ENCODE measurements around the gene USP32.
"Not testable (repeated sequence)": the region's sequence is repeated elsewhere in the genome, so short reads cannot be mapped to it uniquely, and the experiment has no call there.

Gene USP32

DNA sequence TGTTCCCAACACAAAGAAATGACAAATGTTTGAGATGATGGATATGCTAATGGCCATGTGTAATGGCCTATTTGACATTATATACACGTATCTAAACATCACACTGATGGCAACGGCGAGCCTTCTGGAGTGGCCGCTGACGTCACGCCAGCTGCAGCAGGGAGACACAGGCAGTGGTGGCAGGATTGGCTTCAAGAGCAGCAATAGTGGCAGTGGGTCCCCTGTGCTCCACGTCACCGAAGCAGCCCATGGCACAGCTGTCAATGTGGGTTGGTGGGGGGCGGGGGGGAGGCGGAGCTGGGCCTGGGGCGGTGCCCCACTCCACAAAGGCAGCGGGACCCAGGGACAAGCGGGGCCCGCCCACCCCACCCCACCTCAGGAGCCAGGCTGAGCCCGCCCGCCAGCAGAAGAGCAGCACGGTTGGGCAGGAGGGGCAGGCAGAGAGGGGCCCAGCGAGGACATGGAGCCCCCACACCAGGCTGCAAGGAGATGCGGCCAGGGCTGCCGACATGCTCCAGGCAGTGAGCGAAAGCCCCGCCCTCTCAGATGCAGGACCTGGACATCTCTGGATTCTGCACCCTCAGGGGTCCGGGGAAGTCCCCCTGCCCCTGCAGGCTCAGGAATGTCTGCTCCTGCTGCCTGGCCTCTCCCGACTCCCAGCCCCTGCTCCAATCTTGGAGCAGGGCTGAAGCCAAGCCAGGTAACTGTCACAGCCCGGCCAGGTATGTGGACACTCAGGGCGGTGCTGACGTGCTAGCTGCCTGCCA, 64.6 kb downstream of the USP32 start:
- no peak for FAIRE-seq

DNA sequence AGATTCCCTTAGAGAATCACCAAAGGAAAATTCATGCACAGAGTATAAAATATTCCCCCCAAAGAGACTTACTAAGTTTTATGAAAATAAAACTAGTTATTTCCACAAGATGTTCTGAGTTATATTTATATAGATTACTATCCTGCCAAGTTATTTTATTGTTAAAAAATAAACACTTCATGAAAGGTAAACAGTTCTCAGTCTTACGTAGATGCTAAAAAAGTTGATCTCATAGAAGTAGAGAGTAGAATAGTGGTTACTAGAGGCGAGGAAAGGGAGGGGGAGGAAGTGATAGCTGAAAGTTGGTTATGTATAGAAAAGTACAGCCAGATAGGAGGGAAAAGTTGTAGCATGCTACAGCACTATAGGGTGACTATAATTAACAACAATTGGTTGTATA, 65.2 kb downstream of the USP32 start:
- no peak for FAIRE-seq

DNA sequence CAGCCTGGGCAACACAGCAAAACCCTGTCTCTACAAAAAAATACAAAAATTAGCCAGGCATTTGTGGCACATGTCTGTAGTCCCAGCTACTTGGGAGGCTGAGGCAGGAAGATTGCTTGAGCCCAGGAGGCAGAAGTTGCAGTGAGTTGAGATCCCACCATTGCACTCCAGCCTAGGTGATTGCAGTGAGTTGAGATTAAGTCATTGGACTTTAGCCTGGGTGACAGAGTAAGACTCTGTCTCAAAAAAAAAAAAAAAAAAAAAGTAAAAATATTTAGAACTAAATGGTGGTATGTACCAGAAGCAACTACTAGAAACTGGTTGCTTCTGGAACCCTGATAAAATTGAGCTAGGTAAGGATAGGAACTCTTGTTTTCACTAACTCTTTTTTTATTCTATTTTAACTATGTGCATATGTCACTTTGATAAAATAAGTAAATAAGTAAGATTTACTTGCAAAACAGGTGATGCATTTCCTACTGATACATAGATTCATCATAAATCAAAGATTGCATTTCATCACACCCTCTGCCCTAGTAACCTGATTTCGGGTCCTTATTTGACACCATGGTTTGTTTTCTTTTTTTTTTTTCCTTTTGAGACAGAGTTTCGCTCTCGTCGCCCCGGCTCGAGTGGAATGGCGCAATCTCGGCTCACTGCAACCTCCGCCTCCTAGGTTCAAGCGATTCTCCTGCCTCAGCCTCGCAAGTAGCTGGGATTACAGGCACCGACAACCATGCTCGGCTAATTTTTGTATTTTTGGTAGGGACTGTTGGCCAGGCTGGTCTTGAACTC, 66.0 kb downstream of the USP32 start:
- no peak for FAIRE-seq

DNA sequence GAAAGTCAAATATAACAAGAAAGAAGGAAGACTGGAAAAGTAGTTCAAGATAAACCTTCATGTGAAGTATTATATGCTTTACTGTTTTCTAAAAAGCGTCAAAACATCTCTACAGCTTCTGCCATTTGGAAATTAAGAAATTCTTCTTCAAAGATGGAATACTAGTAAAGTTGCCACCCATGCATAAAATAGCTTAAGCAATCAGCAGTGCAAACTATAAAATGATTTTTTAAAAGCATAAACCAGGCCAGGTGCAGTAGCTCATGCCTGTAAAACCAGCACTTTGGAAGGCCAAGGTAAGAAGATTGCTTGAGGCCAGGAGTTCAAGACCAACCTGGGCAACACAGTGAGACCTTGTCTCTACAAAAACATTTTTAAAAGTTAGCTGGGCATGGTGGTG, 68.2 kb downstream of the USP32 start:
- no peak for FAIRE-seq

DNA sequence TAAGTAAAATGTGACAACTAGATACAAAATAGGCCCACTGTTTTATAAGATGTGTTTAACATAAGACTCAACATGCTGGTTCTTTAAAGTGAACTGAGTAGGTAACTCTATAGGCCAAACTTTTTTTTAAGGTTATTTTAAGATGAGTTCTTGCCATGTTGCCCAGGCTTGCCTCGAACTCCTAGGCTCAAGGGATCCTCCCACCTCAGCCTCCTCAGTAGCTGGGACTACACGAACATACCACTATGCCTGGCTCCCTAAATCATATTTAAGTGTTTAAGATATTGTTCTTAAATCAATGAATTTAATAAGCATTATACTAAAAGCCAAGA, 69.9 kb downstream of the USP32 start:
- FAIRE-seq = no peak

DNA sequence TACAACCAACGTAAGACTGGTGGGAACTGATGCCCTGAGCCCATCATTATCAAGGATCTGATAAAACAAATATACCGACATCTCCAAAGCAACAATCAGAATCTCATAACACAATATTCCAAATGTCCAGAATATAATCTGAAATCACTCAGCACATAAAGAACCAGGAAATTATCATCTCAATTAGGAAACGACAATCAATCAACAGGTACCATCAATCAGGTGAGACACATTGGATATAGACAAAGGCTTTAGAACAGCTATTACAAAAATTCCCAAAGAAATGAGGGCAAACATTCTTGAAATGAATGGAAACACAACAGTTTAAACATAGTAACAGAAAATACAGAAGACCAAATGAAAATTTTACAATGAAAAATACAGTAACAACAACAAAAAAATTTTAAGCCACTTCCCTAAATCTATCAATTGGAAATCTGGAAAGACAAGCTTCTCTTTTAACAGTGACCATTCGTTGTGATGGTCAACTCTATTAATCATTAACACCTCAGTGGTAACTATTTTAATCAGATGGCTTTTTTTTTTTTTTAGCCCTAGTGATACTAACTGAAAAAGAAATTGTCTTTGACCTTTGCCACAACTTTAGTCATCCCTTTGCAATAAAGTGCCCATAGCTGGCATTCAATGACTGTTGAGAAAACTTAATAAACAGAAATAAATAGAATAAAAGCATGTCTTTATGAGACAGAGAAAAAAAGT, 70.4 kb downstream of the USP32 start:
- no peak for FAIRE-seq

DNA sequence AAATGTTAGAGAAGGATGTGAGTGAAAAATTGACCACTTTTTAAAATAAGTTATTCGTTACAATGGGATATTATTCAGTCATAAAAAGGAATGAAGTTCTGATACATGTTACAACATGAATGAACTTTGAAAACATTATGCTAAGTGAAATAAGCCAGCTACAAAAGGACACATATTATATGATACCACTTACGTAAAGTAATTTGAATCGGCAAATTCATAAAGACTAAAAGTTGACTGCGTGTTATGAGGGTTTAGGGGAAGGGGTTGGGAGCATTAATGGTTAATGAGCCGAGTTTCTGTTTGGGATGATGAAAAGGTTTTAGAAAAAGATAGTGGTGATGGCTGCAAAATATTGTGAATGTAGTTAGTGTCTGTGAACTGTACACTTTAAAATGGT, 73.1 kb downstream of the USP32 start:
- FAIRE-seq = no peak

DNA sequence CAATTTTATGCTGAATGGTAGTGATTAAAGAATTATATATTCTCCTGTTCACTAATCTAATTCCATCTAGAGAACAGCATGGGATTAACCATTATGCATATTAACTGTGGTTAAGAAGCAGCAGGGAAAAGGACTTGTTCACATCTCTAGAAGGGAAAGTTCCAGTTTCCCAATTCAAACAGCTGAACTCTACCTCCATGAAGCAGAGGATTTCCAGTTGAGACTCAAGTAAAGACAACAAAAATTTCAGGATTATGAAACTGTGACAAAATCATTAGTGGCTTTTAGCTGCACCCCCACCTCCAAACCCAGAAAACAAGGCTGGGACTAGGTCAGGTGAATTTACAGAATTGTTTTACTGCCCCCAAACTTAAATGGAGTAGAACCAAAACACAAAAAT, 73.6 kb downstream of the USP32 start:
- no peak for FAIRE-seq

DNA sequence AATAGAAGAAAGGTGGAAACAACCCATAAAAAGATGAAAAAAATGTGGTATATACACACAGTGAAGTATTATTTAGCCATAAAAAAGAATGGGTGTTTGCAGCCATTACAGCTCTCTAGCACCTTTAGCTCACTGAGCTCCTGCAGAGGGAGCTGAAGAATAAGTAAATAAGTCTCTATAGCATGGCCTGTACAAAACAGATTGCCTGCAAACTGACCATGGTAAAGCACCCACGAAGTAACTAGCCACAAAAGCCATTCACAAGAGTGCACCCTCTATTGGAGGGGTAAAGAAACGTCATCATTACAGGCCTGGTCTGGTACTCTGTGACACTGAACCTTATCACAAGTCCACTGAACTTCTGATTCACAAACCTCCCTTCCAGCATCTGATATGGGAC, 76.3 kb downstream of the USP32 start:
- no peak for FAIRE-seq

DNA sequence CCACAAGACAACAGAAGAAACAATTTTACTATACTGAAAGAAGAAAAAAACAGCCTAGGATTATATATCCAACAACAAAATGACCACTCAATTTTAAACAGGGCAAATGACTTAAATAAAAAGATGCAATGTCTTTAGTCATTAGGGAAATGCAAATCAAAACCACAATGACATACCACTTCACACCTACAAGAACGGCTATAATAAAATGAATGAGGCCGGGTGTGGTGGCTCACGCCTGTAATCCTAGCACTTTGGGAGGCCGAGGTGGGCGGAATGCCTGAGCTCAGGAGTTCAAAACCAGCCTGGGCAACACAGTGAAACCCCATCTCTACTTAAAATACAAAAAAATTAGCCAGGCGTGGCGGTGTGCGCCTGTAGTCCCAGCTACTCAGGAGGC, 77.0 kb downstream of the USP32 start:
- not testable (repeated sequence) for FAIRE-seq

DNA sequence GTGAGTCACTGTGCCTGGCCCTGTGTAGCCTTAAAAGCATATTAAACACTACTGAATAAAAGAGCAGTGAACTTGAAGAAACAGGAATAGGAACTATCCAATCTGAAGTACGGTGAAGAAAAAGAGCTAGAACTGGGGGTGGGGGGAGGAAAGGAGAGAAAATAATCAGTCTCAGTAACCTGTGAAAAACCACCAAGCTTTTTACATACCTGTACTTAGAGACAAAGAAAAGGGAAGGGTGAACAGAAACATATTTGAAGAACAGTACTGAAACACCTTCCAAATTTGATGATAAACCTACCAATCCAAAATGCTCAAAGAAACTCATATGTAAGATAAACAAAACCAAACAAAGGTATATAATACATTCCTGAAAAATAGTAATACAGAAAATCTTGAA, 77.5 kb downstream of the USP32 start:
- FAIRE-seq = no peak

DNA sequence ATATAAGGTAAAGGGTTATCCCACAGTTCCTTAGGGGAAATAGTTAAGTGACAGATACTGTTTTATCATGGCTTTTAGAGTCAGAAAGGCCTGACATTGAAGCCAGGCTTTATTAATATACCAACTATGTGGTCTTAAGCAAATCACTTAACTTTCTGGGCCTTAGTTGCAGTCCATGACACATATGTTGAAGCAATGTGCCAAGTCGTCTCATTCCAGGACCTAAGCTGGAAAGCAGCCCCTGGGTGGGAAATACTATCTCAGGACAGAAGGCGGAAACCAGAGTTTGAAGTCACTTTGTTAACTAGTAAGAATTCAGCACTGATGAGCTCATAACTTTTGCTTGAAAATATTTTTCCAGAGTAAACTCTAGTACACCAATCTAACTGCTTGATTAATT, 80.0 kb downstream of the USP32 start:
- FAIRE-seq = no peak

DNA sequence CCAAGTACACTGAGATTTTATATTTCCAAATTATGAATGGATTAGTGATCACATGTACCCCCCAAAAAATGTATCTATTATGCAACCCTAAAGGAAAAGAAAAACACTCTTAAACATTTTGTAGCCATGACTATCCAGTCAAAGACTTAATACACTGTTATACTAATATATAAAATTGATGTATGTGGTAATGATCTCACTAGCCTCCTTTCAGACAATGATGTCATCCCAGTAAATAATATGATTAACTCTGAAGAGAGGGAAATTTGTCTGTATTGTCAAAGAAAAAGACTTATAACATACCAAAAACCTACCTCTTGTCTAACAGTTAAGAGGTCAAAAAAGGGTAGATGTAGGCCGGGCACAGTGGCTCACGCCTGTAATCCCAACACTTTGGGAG, 80.7 kb downstream of the USP32 start:
- FAIRE-seq = no peak

DNA sequence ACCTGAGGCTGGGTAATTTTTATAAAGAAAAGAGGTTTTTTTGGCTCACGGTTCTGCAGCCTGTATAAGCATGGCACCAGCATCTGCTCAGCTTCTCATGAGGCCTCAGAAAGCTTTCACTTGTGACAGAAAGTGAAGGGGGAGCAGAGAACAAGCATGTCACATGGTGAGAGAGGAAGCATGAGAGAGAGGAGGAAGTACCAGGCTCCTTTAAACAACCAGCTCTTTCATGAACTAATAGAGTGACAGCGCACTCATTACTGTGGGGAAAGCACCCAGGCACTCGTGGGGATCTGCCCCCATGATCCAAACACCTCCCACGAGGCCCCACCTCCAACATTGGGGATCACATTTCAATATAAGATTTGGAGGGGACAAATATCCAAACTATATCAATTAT, 86.8 kb downstream of the USP32 start:
- no peak for FAIRE-seq

DNA sequence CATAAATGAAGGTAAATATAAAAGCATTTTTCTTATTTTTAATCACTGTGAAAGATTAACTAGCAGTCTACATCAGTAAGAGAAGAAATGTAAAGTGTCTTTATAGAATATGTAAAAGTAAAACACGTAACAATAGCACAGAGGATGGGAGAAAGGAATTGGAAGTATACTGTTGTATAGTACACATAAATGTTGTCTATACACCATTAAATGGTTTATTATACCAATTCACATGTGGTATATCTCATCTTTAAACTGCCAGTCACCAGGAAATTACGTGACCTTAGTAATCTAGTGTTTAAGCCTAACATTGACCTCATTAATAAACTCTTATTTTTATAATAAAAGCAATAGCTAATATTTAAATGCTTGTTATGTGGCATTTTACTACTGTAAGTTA, 87.4 kb downstream of the USP32 start:
- FAIRE-seq = no peak

DNA sequence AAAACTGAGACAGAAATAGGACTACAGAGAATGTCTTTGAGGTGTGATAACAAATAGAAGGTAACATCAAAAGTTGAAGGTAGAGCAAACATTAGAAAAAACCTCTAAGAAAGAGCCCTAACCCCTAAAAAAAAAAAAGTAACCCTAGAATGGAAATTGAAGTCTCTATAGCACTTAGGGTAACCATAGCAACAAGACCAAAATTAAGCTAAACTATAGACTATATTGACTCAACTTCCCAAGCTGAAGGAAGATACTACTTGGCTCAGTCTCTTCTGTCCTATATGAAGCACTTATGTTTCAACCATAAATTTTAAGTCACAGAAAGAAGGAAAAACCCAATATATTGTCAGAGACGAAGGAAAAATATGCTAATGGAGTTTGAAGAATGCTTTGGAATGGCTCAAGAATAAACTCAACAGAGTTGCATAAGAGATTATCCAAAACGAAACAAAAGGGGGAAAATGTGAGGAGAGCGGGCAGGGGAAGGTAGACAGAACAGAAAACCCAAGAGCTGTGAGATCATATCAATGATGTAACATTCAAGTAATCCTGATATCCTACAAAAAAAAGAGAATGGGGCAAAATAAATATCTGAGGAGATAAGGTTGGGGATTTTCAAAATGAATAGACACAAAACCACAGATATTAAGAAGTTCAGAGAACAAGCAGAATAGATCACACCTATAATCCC, 88.4 kb downstream of the USP32 start:
- no peak for FAIRE-seq

DNA sequence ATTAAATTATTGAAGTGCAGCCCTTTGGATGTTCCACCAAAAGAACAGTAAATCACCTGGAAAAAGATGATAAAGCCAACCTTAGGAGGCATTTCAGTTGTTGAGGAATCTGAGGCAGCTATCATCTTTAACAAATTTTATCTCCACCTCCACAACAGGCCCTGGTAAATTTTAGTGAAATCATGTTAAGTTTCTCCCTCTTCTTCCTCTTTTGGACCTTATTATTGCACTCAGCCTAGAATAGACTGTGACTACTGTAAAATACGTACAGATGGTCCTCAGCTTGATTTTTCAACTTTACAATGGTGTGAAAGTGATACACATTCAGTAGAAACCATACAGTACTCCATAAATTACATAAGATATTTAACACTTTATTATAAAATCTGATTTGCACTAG, 90.3 kb downstream of the USP32 start:
- FAIRE-seq = no peak

DNA sequence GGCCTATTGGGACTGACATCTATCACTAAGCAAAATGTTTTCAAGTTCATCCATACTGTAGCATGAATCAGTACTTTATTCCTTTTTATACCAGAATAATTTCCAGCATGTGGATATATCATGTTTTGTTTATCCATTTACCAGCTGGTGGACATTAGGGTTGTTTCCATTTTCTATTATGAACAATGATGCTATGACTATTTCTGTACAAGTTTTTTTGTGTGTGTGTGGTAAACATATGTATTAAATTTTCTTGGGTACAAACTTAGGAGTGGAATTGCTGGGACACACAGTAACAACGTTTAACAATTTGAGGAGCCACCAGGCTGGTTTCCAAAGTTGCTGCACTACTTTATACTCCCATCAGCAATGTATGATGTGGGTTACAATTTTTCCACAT, 91.0 kb downstream of the USP32 start:
- no peak for FAIRE-seq

DNA sequence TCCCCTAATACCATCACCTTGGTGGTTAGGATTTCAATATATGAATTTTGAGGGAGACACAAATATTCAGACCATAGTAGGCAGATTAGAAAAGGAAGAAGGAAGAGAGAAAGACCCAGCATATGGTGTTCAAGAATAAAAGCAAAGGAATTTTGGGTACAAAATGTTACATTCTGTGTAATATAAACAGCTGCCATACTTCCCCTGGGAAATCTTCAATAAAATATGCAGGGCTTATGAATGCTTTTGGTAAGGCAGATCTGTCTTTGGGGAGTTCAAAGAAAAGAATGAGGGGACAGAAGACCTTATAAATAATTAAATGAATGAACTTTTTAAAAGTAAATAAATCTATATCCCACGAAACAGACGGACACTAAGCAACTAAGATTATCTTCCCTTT, 91.9 kb downstream of the USP32 start:
- no peak for FAIRE-seq

DNA sequence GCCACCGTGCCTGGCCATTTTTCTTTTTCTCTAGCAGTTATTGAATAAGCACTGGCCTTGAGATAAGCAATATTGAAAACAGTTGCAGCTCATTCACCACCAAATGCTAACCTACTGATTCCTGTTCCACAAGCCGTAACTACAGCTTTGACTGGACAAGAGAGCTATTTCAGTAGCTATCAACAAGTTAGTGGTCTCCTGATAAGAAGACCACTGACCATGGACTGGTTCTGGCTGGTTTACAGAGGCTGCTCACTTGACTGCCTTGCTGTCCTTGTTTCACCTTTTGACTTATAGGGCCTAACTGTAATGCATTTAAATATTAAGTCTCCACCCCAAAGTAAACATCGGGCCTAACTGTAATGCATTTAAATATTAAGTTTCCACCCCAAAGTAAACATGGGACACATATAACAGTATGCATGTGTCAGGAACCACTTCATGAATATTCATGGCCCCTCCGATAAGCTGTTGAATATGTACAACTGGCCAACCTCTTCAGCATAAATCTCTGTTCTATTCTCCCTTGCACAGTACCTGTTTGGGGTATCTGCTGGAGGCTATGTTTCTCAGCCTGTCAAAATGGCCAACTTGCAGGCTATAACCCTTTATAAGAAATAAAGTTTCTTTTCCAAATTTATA, 94.1 kb downstream of the USP32 start:
- no peak for FAIRE-seq

DNA sequence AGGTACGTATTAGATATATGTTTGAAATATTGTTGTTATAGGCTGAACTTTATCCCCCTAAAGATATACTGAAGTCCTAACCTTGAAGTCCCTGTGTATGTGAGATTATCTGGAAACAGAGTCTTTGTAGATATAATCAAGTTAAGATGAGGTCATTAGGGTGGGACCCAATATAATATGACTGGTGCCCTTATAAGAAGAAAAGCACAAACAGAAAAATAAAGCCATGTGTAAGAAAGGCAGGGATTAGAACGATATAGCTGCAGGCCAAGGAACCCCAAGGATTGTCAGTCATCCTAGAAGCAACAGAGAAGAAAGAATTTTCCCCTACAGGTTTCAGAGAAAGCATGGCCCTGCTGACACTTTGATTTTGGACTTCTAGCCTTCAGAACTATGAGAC, 95.8 kb downstream of the USP32 start:
- no peak for FAIRE-seq

DNA sequence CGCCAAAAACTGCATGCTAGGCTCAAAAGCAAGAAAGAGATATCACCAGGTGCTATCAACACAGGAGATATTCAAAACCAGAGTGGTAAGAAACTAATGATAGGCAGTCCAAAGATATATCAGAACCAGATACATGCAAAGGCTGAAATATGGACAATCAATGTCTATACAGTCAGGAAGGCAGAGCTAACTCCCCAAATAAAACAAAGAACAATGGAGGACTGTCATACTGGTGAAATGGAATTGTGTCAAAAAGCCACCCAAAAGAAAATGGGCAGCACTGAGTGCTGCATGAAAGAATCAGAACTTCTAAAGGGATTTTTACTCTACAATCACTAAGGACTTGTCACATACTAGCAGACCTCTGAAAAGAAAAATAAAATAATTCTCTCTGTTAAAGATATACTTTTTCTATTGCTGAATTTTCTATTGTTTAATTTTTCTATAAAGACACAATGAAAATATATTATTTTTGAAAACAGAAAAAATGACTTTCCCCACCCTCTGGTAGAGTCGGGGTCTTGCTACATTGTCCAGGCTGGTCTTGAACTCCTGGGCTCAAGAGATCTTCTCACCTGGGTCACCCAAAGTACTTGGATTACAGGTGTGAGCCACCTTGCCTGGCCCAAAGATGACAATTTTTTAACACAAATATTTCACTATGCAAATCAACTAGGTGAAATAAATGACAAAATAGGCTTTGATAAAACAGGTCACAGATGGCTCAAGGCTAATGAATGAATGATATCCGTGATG, 98.2 kb downstream of the USP32 start:
- no peak for FAIRE-seq

All from islet of Langerhans (tissue), 1 donor.